H1 (cell line): ENCODE data around the gene PRKCZ. TPM values are rescaled to one million over a fixed set of nuclear protein-coding genes. Genes with fewer than 3 reads are reported as not detected.

Experiments used
- BACH1 ChIP-seq: IDR thresholded peaks from 2 replicates; pipeline ENCODE4 v1.6.1; 2012; ENCODE audit warnings: low read length, improper control_type of control experiment
- GABPA ChIP-seq: IDR thresholded peaks from 2 replicates; pipeline ENCODE4 v1.6.1; 2011; ENCODE audit warnings: mild to moderate bottlenecking, low read length, moderate library complexity, borderline replicate concordance; ENCODE audit not compliant: insufficient read depth
- PHF8 ChIP-seq: fragments of 200-600 bp; sonication (generic); conservative IDR thresholded peaks from 2 replicates; pipeline ENCODE4 v1.7.1; 2012; ENCODE audit warnings: low read depth, mild to moderate bottlenecking, inconsistent platforms, low read length, moderate library complexity
- POLR2A ChIP-seq, 2 experiments: IDR thresholded peaks; 1 replicate in 1 of 2; 2 replicates in 1 of 2; pipeline ENCODE4 v1.6.1; 2011; ENCODE audit warnings: low read depth in 2 of 2, low read length in 2 of 2, mild to moderate bottlenecking in 2 of 2; ENCODE audit errors: control extremely low read depth in 1 of 2
- RNF2 ChIP-seq: fragments of 200-900, 300-1000 bp; sonication (generic); IDR thresholded peaks from 2 replicates; pipeline ENCODE4 v1.7.1; 2016; ENCODE audit warnings: borderline replicate concordance, low read depth, mild to moderate bottlenecking, antibody characterized with exemption, low read length; ENCODE audit not compliant: poor library complexity, severe bottlenecking; ENCODE audit errors: missing control alignments
- SP1 ChIP-seq: IDR thresholded peaks from 2 replicates; pipeline ENCODE4 v1.6.1; 2011; ENCODE audit warnings: low read depth, low read length
- TAF1 ChIP-seq: IDR thresholded peaks from 2 replicates; pipeline ENCODE4 v1.6.1; 2011; ENCODE audit warnings: mild to moderate bottlenecking, low read depth, low read length
- TAF7 ChIP-seq: optimal IDR thresholded peaks from 2 replicates; pipeline ENCODE3; 2011; ENCODE audit warnings: low read depth, mild to moderate bottlenecking, inconsistent platforms, low read length, moderate library complexity, borderline replicate concordance
- TCF12 ChIP-seq: IDR thresholded peaks from 2 replicates; pipeline ENCODE4 v1.6.1; 2011; ENCODE audit warnings: low read depth, mild to moderate bottlenecking, low read length
- YY1 ChIP-seq: IDR thresholded peaks from 2 replicates; pipeline ENCODE4 v1.6.1; 2011; ENCODE audit warnings: low read depth, mild to moderate bottlenecking, low read length
- polyA plus RNA-seq, 7 experiments: library from polyadenylated mRNA; depleted of rRNA in 3 of 7; stranded (reverse) in 5 of 7; unstranded in 2 of 7; fragments of >200 nt in 5 of 7; fragments of 200-250 nt in 2 of 7; gene quantifications; 1 replicate in 5 of 7; 2 replicates in 1 of 7; 4 replicates in 1 of 7; pipeline versions ENCODE4 v1.2.1 to v1.2.3, GENCODE V29; 2011 to 2013; ENCODE audit warnings: missing spikeins in 2 of 7, mixed read lengths in 2 of 7
- total RNA-seq: library from RNA; stranded (reverse); fragmentation: NEBNext Ultra II Directional; extraction: Animal tissue kit (Norgen Biotek cat#: 25700); gene quantifications from 2 replicates; pipeline ENCODE4 v1.2.1, GENCODE V29; 2021
- TF ChIP-seq, protein P1 (sequence below): fragments of 300-600 bp; sonication (generic); IDR thresholded peaks from 2 replicates; pipeline ENCODE4 v1.7.1; 2012; ENCODE audit warnings: low read length, moderate library complexity, mild to moderate bottlenecking, inconsistent platforms; ENCODE audit not compliant: insufficient replicate concordance

PRKCZ gene
- total and polyA plus RNA-seq, 2 of the 8 experiments (the other 6 are each of a cell fraction or from before 2014, with no cell fraction given) = 37.4 to 45.1 TPM

DNA sequence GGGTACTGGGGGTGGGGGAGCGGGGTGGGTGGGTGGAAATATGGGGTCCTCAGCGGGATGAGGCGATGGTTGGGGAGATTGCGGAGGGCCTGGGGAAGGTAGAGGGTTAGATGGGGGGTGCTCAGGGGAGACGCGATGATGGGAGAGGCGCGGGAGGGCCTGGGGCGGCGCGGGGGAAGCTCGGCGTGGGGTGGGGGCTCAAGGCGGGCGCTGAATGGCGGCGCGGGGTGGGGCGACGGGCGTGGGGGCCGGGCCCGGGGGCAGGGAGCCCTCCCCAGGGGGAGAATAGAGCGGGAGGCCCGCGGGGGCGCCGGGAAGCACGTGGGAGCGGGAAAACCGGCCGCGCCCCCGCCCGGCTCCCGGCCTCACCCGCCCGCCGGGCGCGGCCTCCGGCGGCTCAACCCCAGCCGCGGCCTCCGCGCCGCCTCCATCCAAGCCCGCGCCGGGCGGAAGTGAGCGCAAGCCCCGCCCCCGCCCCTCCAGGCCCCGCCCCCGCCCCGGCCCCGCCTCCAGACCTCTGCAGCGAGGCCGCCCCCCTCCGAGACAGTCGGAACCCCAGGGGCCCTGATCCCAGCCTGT lies 144.2 kb downstream of the PRKCZ start, which contains the start of gene FAAP20 (continued):
- TF ChIP-seq, protein P1, sequence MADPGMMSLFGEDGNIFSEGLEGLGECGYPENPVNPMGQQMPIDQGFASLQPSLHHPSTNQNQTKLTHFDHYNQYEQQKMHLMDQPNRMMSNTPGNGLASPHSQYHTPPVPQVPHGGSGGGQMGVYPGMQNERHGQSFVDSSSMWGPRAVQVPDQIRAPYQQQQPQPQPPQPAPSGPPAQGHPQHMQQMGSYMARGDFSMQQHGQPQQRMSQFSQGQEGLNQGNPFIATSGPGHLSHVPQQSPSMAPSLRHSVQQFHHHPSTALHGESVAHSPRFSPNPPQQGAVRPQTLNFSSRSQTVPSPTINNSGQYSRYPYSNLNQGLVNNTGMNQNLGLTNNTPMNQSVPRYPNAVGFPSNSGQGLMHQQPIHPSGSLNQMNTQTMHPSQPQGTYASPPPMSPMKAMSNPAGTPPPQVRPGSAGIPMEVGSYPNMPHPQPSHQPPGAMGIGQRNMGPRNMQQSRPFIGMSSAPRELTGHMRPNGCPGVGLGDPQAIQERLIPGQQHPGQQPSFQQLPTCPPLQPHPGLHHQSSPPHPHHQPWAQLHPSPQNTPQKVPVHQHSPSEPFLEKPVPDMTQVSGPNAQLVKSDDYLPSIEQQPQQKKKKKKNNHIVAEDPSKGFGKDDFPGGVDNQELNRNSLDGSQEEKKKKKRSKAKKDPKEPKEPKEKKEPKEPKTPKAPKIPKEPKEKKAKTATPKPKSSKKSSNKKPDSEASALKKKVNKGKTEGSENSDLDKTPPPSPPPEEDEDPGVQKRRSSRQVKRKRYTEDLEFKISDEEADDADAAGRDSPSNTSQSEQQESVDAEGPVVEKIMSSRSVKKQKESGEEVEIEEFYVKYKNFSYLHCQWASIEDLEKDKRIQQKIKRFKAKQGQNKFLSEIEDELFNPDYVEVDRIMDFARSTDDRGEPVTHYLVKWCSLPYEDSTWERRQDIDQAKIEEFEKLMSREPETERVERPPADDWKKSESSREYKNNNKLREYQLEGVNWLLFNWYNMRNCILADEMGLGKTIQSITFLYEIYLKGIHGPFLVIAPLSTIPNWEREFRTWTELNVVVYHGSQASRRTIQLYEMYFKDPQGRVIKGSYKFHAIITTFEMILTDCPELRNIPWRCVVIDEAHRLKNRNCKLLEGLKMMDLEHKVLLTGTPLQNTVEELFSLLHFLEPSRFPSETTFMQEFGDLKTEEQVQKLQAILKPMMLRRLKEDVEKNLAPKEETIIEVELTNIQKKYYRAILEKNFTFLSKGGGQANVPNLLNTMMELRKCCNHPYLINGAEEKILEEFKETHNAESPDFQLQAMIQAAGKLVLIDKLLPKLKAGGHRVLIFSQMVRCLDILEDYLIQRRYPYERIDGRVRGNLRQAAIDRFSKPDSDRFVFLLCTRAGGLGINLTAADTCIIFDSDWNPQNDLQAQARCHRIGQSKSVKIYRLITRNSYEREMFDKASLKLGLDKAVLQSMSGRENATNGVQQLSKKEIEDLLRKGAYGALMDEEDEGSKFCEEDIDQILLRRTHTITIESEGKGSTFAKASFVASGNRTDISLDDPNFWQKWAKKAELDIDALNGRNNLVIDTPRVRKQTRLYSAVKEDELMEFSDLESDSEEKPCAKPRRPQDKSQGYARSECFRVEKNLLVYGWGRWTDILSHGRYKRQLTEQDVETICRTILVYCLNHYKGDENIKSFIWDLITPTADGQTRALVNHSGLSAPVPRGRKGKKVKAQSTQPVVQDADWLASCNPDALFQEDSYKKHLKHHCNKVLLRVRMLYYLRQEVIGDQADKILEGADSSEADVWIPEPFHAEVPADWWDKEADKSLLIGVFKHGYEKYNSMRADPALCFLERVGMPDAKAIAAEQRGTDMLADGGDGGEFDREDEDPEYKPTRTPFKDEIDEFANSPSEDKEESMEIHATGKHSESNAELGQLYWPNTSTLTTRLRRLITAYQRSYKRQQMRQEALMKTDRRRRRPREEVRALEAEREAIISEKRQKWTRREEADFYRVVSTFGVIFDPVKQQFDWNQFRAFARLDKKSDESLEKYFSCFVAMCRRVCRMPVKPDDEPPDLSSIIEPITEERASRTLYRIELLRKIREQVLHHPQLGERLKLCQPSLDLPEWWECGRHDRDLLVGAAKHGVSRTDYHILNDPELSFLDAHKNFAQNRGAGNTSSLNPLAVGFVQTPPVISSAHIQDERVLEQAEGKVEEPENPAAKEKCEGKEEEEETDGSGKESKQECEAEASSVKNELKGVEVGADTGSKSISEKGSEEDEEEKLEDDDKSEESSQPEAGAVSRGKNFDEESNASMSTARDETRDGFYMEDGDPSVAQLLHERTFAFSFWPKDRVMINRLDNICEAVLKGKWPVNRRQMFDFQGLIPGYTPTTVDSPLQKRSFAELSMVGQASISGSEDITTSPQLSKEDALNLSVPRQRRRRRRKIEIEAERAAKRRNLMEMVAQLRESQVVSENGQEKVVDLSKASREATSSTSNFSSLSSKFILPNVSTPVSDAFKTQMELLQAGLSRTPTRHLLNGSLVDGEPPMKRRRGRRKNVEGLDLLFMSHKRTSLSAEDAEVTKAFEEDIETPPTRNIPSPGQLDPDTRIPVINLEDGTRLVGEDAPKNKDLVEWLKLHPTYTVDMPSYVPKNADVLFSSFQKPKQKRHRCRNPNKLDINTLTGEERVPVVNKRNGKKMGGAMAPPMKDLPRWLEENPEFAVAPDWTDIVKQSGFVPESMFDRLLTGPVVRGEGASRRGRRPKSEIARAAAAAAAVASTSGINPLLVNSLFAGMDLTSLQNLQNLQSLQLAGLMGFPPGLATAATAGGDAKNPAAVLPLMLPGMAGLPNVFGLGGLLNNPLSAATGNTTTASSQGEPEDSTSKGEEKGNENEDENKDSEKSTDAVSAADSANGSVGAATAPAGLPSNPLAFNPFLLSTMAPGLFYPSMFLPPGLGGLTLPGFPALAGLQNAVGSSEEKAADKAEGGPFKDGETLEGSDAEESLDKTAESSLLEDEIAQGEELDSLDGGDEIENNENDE = no peak
- TF ChIP-seq TCF12 (no peak), GABPA (no peak), RNF2 (no peak), BACH1 (no peak), SP1 (no peak), TAF7 (no peak), PHF8 (peak; percentile 59; the same call in 1 of the 2 replicates), POLR2A (IDR thresholded peaks at IDR 0.05; ENCODE audit: control extremely low read depth in 1 of 2, low read depth in 2 of 2, low read length in 2 of 2) (peak in 1 of 2 experiments; percentile 55; a peak in 2 of 3 replicates), TAF1 (0 out of 2 replicates have a peak, but pooled peaks have one; percentile 20), YY1 (no peak)
